ENCODE measurements around the gene IL3.
"Not testable (repeated sequence)": the region's sequence is repeated elsewhere in the genome, so short reads cannot be mapped to it uniquely, and the experiment has no call there.

Gene IL3

DNA sequence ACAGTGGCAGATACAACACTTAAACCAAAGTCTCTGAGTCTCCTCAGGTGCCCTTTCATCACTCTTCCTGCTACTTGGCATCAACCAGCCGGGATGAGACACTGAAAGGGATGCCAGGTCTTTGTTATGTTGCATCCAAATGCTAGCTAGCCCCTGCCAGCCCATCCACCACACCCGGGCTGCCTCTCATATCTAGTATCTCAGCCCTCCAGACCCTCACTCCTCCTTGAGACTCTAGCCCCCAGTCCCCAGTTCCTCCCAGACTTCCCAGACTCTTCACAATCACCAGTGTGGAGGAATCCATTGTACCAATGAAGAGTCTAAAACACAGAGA is 34.6 kb downstream of the IL3 start:
- DNase-seq (ENCODE audit: low read depth): no peak

DNA sequence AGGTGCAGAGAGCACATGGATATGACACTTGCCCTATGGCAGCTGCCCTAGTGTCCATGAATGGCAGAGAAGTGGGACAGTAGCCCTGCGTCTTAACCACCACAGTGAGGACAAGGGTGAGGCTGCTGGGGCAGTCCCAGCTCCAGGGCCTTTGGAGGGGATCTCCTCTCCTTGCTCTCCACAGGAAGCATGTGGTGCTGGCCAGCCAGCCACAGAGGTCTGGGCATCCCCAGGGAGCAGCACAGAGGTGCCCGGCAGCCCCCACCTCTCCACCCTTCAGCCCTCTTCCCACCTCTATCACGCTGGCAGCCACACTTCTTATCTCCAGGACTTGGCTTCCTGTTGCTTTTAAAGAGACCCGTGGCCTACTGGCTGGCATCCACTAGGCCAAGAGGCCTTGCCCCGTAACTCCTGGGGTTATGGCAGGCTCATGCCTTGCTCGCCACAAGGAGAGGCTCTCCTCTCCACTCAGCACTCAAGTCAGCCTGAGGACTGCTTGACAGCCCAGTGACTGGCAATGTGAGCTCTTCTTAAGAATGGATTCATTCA is 35.0 kb downstream of the IL3 start:
- DNase-seq (ENCODE audit: low read depth): no peak

- no peak for DNase-seq (ENCODE audit: low read depth)
These were observed 36.4 kb downstream of the IL3 start for GRCh38 chr5:132096904-132097303.

- no peak for DNase-seq (ENCODE audit: low read depth)
These were observed 37.7 kb downstream of the IL3 start for GRCh38 chr5:132098151-132098594.

- DNase-seq (ENCODE audit: low read depth): no peak
These were observed 38.2 kb downstream of the IL3 start for GRCh38 chr5:132098621-132099020.

GRCh38 chr5:132099076-132099748 is 38.8 kb downstream of the IL3 start:
- no peak for DNase-seq (ENCODE audit: low read depth)

- no peak for DNase-seq (ENCODE audit: low read depth)
These were observed 39.5 kb downstream of the IL3 start for GRCh38 chr5:132099905-132100304.

DNA sequence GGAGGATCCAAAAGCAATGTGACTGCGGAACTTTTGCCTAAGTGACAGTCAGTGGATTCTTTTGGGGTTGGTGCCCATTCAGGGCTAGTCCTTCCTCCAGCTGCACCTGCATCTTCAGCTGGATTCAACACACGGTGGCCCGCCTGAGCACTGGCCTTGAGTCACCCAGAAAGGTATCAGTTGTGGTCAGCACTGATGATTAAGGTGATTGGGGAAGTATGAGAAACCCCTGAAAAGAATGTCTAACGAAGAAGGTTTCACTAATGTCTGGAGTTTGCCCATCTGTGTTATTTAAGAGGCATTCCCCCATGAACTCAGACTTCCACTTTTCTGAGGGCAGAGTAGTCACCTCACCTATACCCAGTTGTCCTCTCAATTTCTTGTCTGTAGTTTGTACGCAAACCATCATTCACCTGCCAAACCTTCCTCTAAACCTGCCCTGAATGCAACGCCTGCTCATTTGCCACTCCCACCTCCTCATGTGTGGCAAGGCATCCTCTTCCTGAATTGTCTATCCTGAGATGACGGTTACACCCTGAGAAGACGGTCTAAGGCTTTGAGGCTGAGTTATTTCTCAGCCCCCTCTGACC is 40.3 kb downstream of the IL3 start:
- DNase-seq (ENCODE audit: low read depth): no peak

- DNase-seq (ENCODE audit: low read depth): no peak
These were observed 41.0 kb downstream of the IL3 start for GRCh38 chr5:132101385-132101880.

DNA sequence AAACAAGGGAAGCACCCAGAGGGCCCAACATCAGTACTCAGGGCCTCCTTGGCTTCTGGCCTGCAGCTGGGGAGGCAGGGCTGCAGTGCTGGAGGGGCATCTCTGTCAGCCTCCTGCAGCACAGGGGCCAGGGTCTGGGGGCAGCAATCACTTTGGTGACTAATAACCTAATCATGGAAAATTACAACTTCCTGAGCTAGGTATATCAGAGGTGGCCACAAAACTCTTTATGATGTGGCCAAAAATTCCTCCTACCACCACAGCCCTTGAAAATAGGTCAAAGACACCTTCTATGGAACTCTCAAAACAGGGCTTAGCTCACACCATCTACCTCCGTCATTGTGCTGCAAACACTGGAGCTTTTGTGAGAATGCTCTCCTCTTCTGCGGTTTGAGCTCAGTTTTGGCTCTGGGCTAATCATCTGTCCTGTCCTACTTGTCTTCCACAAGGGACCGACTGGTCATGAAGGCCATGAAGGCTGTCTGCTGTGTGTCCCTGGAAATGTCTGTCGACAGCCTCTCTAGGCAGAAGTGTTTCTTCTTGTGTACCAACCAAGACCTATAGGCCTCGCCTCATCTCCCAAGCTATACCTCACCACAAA is 41.7 kb downstream of the IL3 start:
- no peak for DNase-seq (ENCODE audit: low read depth)

- no peak for DNase-seq (ENCODE audit: low read depth)
These were observed 42.5 kb downstream of the IL3 start for GRCh38 chr5:132102944-132103331.

DNA sequence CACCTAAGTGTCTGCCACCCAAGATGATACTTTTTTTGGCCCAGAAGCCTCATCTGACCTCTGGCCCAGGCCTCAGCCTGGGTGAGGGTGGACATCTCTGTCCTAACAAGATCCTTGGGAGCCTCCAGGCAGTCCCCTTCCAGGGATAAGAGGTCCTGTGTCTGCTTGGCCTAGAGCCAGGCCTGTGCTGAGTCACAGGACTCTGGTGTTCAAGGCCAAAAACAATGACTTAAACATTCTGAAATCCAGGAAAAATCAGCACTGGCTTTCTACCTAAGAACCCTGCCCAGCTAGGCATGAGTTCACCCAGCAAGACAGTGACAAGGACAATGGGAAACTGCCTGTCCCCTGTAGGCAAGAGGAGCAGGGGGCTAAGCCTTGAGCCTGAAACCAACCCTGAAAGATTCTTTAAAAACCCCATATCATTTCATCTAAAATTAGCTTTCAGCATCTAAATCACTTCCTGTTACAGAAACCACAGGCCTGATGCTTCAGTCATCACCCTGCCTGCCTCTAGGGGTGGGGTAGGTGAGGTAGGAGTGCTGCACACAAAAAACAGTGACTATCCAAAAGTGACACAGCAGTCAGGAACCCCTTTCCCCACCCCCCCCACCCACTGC is 43.0 kb downstream of the IL3 start:
- DNase-seq (ENCODE audit: low read depth): peak; percentile 56

GRCh38 chr5:132103969-132104391 is 43.5 kb downstream of the IL3 start:
- no peak for DNase-seq (ENCODE audit: low read depth)

DNA sequence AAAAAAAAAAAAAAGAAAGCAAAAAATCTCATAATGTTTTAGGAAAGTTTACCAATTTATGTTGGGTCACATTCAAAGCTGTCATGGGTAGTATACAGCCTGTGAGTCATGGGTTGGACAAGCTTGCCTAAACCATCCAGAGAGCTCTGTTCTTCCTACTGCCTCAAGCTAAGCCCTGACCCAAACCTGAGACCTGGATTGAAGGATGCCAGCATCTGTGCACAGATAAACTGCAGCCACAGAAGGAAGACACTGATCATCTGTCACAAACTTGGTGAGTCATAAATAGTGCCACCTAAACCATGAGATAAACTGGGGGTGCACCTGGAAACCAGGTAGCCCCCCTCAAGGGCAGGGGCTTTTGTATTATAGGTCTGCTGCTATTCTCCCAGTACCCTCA is 44.1 kb downstream of the IL3 start:
- no peak for DNase-seq (ENCODE audit: low read depth)

DNA sequence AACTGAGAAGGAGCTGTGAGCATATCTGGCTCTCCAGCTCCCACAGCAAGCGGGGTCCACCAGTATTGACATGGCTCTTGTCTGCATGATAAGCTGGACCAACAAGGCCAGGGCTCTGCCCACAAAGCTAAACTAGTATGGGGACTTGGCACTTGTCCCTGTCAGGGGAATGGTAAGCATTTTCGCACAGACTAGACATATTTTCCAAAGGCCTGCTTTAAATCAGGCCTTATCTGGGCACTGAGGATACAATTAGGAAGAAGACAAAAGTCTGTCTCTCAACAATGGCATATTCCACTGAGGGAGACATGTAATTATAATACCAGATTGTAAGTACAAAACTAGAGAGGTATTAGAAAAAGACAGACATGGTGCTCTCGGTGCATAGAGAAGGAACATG is 45.2 kb downstream of the IL3 start:
- no peak for DNase-seq (ENCODE audit: low read depth)

DNA sequence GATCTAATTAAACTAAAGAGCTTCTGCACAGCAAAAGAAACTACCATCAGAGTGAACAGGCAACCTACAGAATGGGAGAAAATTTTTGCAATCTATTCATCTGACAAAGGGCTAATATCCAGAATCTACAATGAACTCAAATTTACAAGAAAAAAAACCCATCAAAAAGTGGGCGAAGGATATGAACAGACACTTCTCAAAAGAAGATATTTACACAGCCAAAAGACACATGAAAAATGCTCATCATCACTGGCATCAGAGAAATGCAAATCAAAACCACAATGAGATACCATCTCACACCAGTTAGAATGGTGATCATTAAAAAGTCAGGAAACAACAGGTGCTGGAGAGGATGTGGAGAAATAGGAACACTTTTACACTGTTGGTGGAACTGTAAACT is 48.0 kb downstream of the IL3 start:
- DNase-seq (ENCODE audit: low read depth): not testable (repeated sequence)

DNA sequence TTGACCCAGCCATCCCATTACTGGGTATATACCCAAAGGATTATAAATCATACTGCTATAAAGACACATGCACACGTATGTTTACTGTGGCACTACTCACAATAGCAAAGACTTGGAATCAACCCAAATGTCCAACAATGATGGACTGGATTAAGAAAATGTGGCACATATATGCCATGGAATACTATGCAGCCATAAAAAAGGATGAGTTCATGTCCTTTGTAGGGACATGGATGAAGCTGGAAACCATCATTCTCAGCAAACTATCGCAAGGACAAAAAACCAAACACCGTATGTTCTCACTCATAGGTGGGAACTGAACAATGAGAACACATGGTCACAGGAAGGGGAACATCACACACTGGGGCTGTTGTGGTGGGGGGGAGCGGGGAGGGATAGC is 48.5 kb downstream of the IL3 start:
- not testable (repeated sequence) for DNase-seq (ENCODE audit: low read depth)

DNA sequence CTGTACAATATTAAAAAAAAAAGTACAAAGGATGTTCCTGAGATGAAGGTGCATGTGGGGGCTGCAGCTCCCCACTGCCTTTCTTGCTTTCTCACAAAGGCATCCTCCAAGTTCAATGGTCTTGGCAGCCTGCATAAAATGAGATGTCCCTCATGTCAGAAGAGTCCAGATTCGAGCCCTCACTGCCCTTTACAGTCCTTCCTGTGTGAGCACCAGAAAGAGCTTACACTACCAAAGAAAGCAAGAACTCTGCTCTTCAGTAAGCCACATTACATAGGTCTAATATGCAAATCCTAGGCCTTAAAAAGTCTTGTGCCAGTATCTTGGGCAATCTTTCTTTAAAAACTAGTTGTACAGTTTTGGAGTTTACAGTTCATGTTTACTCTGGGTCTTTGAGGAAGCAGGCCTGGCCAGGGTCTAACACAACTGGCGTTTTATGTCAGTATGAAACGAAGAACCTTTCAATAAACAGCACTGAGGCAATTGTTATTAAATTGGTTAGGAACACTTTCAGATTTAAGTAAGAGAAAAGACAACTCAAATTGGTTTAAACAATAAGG is 49.1 kb downstream of the IL3 start:
- DNase-seq (ENCODE audit: low read depth): no peak

- no peak for DNase-seq (ENCODE audit: low read depth)
These were observed 49.7 kb downstream of the IL3 start for GRCh38 chr5:132110195-132110594.

- no peak for DNase-seq (ENCODE audit: low read depth)
These were observed 50.5 kb downstream of the IL3 start for GRCh38 chr5:132110930-132111329.

GRCh38 chr5:132112111-132112510 is 51.7 kb downstream of the IL3 start:
- no peak for DNase-seq (ENCODE audit: low read depth)

All from activated T-helper 1 cell treated with Interleukin-2 at 50 U/mL for 16 hours (primary cell).